Retinal pigment epithelial cell (primary cell): ENCODE data around the gene COL4A1.

Source experiments
- DNase-seq: peaks from one replicate; pipeline ENCODE4 v3.0.0-alpha.2; 2010; ENCODE audit warnings: low read depth
- H3K4me3 ChIP-seq: 2 replicates; pipeline ENCODE4 v1.5.1; 2011; ENCODE audit warnings: mild to moderate bottlenecking, low read length, control low read depth, moderate library complexity
- CTCF ChIP-seq: conservative IDR thresholded peaks from 2 replicates; pipeline ENCODE4 v1.5.1; 2011; ENCODE audit warnings: low read depth, low read length, control low read depth, inconsistent platforms

COL4A1 gene

DNA sequence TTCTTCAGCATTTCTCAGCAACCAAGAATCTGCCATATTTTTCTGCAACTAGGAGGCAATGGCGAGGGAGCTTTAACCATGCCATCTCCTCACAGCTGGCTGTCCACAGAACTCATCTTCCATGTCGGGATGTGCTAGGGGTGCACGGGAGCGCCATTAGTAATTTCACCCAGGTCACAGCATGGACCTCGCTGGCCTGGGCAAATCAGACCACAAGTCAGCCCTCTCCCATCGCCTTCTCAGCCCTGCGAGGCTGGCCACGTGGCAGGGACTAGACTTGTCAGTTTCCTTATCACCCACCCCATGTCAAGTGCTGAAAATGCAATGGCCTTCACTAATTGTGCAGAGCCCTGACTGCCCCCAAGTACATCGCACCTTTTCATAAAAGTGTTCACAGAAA lies 15.7 kb downstream of the COL4A1 start:
- no peak overlapping the region for H3K4me3 ChIP-seq
- TF ChIP-seq CTCF = no peak
- no peak for DNase-seq

GRCh38 chr13:110290826-110291225 lies 16.1 kb downstream of the COL4A1 start:
- no peak overlapping the region for H3K4me3 ChIP-seq
- DNase-seq = no peak
- no peak for TF ChIP-seq CTCF

- TF ChIP-seq CTCF = no peak
- no peak overlapping the region for H3K4me3 ChIP-seq
- no peak for DNase-seq
These were observed 16.8 kb downstream of the COL4A1 start for GRCh38 chr13:110290153-110290552.

DNA sequence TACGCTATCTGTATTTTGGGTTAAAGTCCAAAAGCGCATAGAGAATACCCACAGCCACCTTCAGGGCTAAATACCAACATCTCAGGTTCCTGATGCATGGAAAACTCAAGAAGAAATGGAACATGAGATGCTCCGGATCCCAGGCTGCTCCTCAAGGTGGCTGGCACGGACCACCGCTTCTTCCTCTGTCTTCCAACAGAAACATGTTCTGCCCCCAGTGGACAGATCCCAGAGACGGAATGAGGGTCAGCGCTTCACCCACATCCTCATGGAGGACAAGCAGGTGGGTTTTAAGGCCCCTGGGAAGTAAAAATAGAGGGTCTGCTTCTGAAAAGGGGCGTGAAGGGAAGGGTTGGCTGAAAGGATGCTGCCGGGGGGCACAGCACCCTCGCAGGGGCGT lies 17.3 kb downstream of the COL4A1 start:
- TF ChIP-seq CTCF = no peak
- DNase-seq = no peak
- no peak overlapping the region for H3K4me3 ChIP-seq

DNA sequence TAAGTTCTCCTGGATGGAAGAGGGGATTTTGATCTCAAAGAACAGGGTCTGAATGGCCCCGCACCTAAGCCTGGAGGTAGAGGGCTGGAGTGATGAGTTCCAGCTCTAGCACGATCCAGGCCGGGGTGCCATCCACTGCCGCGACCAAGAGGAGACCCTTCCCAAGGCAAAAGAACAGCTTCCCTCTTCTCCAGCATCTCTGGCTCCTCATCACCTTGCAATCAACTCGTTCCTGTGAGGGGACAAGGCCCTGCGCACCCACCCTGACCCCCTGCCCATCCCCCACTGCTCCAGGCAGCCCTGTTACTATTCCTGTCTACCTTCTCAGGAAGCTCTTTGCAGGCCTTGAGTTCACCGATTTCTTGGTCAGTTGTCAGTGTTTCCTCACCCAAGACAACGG lies 17.8 kb downstream of the COL4A1 start:
- no peak overlapping the region for H3K4me3 ChIP-seq
- no peak for DNase-seq
- no peak for TF ChIP-seq CTCF

DNA sequence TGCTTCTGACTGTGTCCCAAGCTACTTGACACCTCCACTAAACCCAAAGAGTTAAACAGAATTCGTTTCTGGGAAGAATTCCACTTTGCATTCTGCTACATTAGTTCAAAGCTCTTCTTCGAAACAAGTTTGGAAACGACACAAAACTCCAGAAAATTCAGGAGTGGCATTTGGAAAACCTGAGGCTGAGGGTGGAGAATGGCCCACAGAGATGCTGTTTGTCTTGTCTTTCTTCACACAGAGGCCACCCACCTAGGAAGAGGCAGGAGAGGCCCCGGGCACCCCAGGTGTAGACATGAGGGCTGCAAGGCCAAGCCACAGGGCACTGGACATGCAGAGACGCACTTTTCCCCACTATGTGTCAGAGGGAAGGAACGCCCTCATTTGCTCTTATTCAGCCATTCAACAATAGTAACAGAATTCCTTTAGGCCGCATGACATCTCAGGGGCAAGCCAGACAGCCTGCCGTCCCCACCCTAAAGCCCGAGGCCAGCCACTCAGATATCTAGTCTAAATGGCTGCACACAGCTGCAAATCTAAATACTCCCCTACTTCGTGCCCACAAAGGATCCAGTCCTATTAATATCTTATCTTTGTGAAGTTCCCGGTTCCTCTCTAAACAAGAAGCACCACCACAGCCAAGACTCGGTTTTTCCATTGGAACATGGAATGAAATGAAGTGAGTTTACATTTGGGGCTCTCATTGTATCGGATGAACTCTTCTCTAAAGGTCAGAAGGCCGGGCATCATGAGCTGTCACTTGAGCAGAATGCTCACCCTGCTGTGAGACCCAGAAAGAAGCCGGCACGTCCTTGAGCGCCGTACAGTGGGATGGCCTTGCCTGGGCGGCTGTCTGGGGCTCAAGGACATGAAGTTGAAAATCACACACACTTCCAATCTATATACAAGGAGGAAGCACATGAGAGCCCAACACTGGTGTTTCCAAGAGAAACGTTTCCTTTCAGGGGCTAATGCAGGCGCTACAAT lies 19.8 kb downstream of the COL4A1 start:
- no peak for TF ChIP-seq CTCF
- no peak for DNase-seq
- H3K4me3 ChIP-seq = no peak overlapping the region
